Sigmoid colon (tissue), 7 donors: ENCODE data around the gene CNTROB. TPM values are rescaled to one million over a fixed set of nuclear protein-coding genes. Genes with fewer than 3 reads are reported as not detected.
A peak's percentile ranks its signal among the peaks of the same experiment; 100 is the strongest.

Experiments
- DNase-seq: peaks from one replicate; pipeline ENCODE4 v3.0.0-alpha.2; 2019
- H3K27ac ChIP-seq, 4 donors: fragments of 200-600 bp; sonication (generic); one replicate each; pipeline ENCODE4 v1.5.1; 2016 to 2019; ENCODE audit warnings: mild to moderate bottlenecking in 1 of 4
- H3K27me3 ChIP-seq, 3 donors: fragments of 200-600 bp; sonication (generic); one replicate each; pipeline ENCODE4 v1.5.1; 2019; ENCODE audit warnings: mild to moderate bottlenecking in 1 of 3
- H3K36me3 ChIP-seq, 4 donors: fragments of 200-600 bp; sonication (generic); one replicate each; pipeline ENCODE4 v1.5.1; 2016 to 2019
- H3K4me1 ChIP-seq, 4 donors: fragments of 200-600 bp; sonication (generic); one replicate each; pipeline ENCODE4 v1.5.1; 2017 to 2019
- H3K4me3 ChIP-seq, 4 donors: fragments of 200-600 bp; sonication (generic); one replicate each; pipeline ENCODE4 v1.5.1; 2017 to 2019; ENCODE audit warnings: mild to moderate bottlenecking in 2 of 4, moderate library complexity in 1 of 4
- H3K9me3 ChIP-seq, 4 donors: fragments of 200-600 bp in 3 of 4; sonication (generic) in 3 of 4; one replicate each; pipeline versions ENCODE4 v1.5.1 to v1.6.1; 2013 to 2019
- CTCF ChIP-seq, 4 experiments: fragments of 450-650 bp in 3 of 4; fragments of 200-600 bp in 1 of 4; IDR thresholded peaks; one replicate each; pipeline ENCODE4 v1.5.1; 2016 to 2019; ENCODE audit warnings: antibody characterized with exemption in 4 of 4, mild to moderate bottlenecking in 3 of 4, moderate library complexity in 2 of 4
- EP300 ChIP-seq, 4 donors: sonication (generic); formaldehyde crosslinking; IDR thresholded peaks; one replicate each; pipeline ENCODE4 v1.6.1; 2017; ENCODE audit warnings: antibody characterized with exemption in 4 of 4
- POLR2A ChIP-seq, 2 donors: fragments of 450-650 bp; IDR thresholded peaks; one replicate each; pipeline ENCODE4 v1.6.1; 2016; ENCODE audit warnings: antibody characterized with exemption in 2 of 2, mild to moderate bottlenecking in 2 of 2, moderate library complexity in 2 of 2
- POLR2AphosphoS5 ChIP-seq, 4 donors: sonication (generic); formaldehyde crosslinking; IDR thresholded peaks; one replicate each; pipeline ENCODE4 v1.6.1; 2017; ENCODE audit warnings: antibody characterized with exemption in 4 of 4
- WGBS, 2 donors: extraction: QIAGEN DNeasy Blood & Tissue Kit; methylation state at CpG; one replicate each; pipeline ENCODE4 v1.1.7; 2013; 5-methylcytosine and 5-hydroxymethylcytosine counted together
- intact Hi-C: fragments of 100-400 bp; cut with DNase I; formaldehyde crosslinking; loops from one replicate; pipeline ENCODE4 v1.15.1; 2023
- polyA plus RNA-seq, 3 donors: library from polyadenylated mRNA; stranded (reverse); fragments of 200-250 nt; gene quantifications; one replicate each; pipeline ENCODE4 v1.2.3, GENCODE V29; 2013
- small RNA-seq, 3 donors: library from RNA; depleted of rRNA; stranded (forward); fragments of <200 nt; gene quantifications; one replicate each; pipeline ENCODE3, GENCODE V24; 2016
- total RNA-seq, 4 donors: library from RNA; depleted of rRNA; stranded (reverse); fragments of >200 nt; gene quantifications; one replicate each; pipeline ENCODE4 v1.1.0, GENCODE V29; 2016
- donor health status: healthy with polysubstance abuse.
- donor health status: Bipolar disorder and iron deficiency.
- donor health status: healthy.

CNTROB gene
- total and polyA plus RNA-seq, 7 donors, result 11.8 to 40.4 (median 20.6) TPM

- no peak overlapping the region for H3K27ac ChIP-seq
- no peaks in the 10 kb centered on the region for H3K36me3 ChIP-seq
- TF ChIP-seq POLR2A (IDR thresholded peaks at IDR 0.05) (no peak), EP300 (IDR thresholded peaks at IDR 0.05) (no peak), POLR2AphosphoS5 (IDR thresholded peaks at IDR 0.05) (no peak), CTCF (IDR thresholded peaks at IDR 0.05) (no peak)
- no peak overlapping the region for H3K4me3 ChIP-seq
- peaks cover 0 to 6% (median 0%) of the 10 kb centered on the region in 3 donors for H3K27me3 ChIP-seq
- WGBS, 2 donors, result 19 to 67% methylated on average over 3 of the region's 3 CpGs
- H3K4me1 ChIP-seq, result peaks cover 0 to 21% (median 12%) of the 10 kb centered on the region in 4 donors
- no peaks in the 10 kb centered on the region for H3K9me3 ChIP-seq
- intact Hi-C loops, result no loop called here
- DNase-seq, result peak; percentile 40
Observed at GRCh38 chr17:7992924-7993323, 60.9 kb downstream of the CNTROB start.

- Histone ChIP-seq H3K4me3 (no peak overlapping the region), H3K27ac (no peak overlapping the region), H3K27me3 (peaks cover 0 to 6% (median 0%) of the 10 kb centered on the region in 3 donors), H3K36me3 (no peaks in the 10 kb centered on the region), H3K9me3 (no peaks in the 10 kb centered on the region), H3K4me1 (peaks cover 0 to 21% (median 12%) of the 10 kb centered on the region in 4 donors)
- TF ChIP-seq EP300 (IDR thresholded peaks at IDR 0.05) (no peak), POLR2A (IDR thresholded peaks at IDR 0.05) (no peak), POLR2AphosphoS5 (IDR thresholded peaks at IDR 0.05) (no peak), CTCF (IDR thresholded peaks at IDR 0.05) (no peak)
- intact Hi-C loops, result no loop called here
- DNase-seq, result peak; percentile 58
- 91 to 93% methylated on average over 27 of the region's 27 CpGs for WGBS, 2 donors
Observed at GRCh38 chr17:7993972-7994589, 62.1 kb downstream of the CNTROB start.

GRCh38 chr17:7995724-7996123 is 63.7 kb downstream of the CNTROB start:
- DNase-seq, result no peak
- H3K36me3 ChIP-seq, result no peaks in the 10 kb centered on the region
- peaks cover 0 to 9% (median 4%) of the 10 kb centered on the region in 4 donors for H3K4me1 ChIP-seq
- no peak overlapping the region for H3K4me3 ChIP-seq
- whole genome bisulfite sequencing, 2 donors, result 93% methylated on average over 2 of the region's 2 CpGs
- intact Hi-C loops, result loop anchor here (5.0 kb wide), 1 partner anchor 62 kb away; no protein-coding TSS in a partner anchor
- no peaks in the 10 kb centered on the region for H3K9me3 ChIP-seq
- no peak overlapping the region for H3K27ac ChIP-seq
- peaks cover 0 to 18% (median 4%) of the 10 kb centered on the region in 3 donors for H3K27me3 ChIP-seq
- TF ChIP-seq POLR2A (IDR thresholded peaks at IDR 0.05) (no peak), EP300 (IDR thresholded peaks at IDR 0.05) (no peak)

GRCh38 chr17:7997186-7997585 is 65.2 kb downstream of the CNTROB start:
- peak; percentile 64 for DNase-seq
- Histone ChIP-seq H3K4me1 (peaks cover 0 to 10% (median 4%) of the 10 kb centered on the region in 4 donors), H3K9me3 (no peaks in the 10 kb centered on the region), H3K36me3 (no peaks in the 10 kb centered on the region), H3K27ac (peak overlapping the region in 1 of 4 donors; percentile 30), H3K4me3 (no peak overlapping the region), H3K27me3 (peaks cover 0 to 27% (median 12%) of the 10 kb centered on the region in 3 donors)
- WGBS, 2 donors, result 10 to 21% methylated on average over 5 of the region's 5 CpGs
- TF ChIP-seq CTCF (IDR thresholded peaks at IDR 0.05) (peak in 3 of 4 experiments; percentile 24 to 46 (median 25)), POLR2AphosphoS5 (IDR thresholded peaks at IDR 0.05) (no peak)
- intact Hi-C loops, result loop anchor here (5.0 kb wide), 1 partner anchor 60 kb away; no protein-coding TSS in a partner anchor

Small RNA genes lying within 50 kb of the gene (small RNA-seq; reads per million reads assigned to genes)
- 0 to 27.3 (median 2.2) reads per million in 3 donors for gene SCARNA21

Other genes with a start within 250 kb of the CNTROB start
- 10 to 100 TPM; 14.0 to 31.5 (median 15.9) TPM for gene TP53, start 244.7 kb upstream of the CNTROB start, total RNA-seq
- 10 to 100 TPM; 14.4 to 45.3 (median 16.2) TPM for gene TP53, start 244.7 kb upstream of the CNTROB start, polyA plus RNA-seq
- 10 to 100 TPM in 1 of 4 donors, 1 to 10 TPM in 3; 3.9 to 16.3 (median 4.8) TPM for gene WRAP53, start 243.7 kb upstream of the CNTROB start, total RNA-seq
- 10 to 100 TPM in 1 of 3 donors, 1 to 10 TPM in 2; 3.6 to 15.5 (median 7.6) TPM for gene WRAP53, start 243.7 kb upstream of the CNTROB start, polyA plus RNA-seq
- under 1 TPM; 0.28 to 0.71 (median 0.44) TPM for gene EFNB3, start 227.0 kb upstream of the CNTROB start, total RNA-seq
- gene EFNB3, start 227.0 kb upstream of the CNTROB start, polyA plus RNA-seq, result 1 to 10 TPM in 1 of 3 donors, not detected in 2; 1.0 TPM
- gene DNAH2, start 214.5 kb upstream of the CNTROB start, total RNA-seq, result under 1 TPM in 3 of 4 donors, not detected in 1; under 0.01 to 0.36 (median 0.28) TPM
- under 1 TPM in 1 of 3 donors, not detected in 2; 0.32 TPM for gene DNAH2, start 214.5 kb upstream of the CNTROB start, polyA plus RNA-seq
- 10 to 100 TPM in 1 of 4 donors, 1 to 10 TPM in 3; 6.1 to 11.6 (median 8.5) TPM for gene KDM6B, start 98.0 kb upstream of the CNTROB start, total RNA-seq
- gene KDM6B, start 98.0 kb upstream of the CNTROB start, polyA plus RNA-seq, result 10 to 100 TPM in 1 of 3 donors, 1 to 10 TPM in 2; 5.5 to 19.4 (median 6.0) TPM
- gene TMEM88, start 77.1 kb upstream of the CNTROB start, total RNA-seq, result 10 to 100 TPM in 3 of 4 donors, 1 to 10 TPM in 1; 6.8 to 19.9 (median 10.5) TPM
- gene TMEM88, start 77.1 kb upstream of the CNTROB start, polyA plus RNA-seq, result 10 to 100 TPM in 1 of 3 donors, 1 to 10 TPM in 2; 2.4 to 11.4 (median 9.0) TPM
- gene NAA38, start 74.6 kb upstream of the CNTROB start, total RNA-seq, result 100 to 1,000 TPM in 3 of 4 donors, 10 to 100 TPM in 1; 92.4 to 206 (median 106) TPM
- 100 to 1,000 TPM in 2 of 3 donors, 10 to 100 TPM in 1; 99.4 to 148 (median 138) TPM for gene NAA38, start 74.6 kb upstream of the CNTROB start, polyA plus RNA-seq
- gene CYB5D1, start 74.2 kb upstream of the CNTROB start, total RNA-seq, result 10 to 100 TPM in 2 of 4 donors, 1 to 10 TPM in 2; 7.1 to 14.4 (median 10.7) TPM
- 1 to 10 TPM; 4.2 to 8.6 (median 4.6) TPM for gene CYB5D1, start 74.2 kb upstream of the CNTROB start, polyA plus RNA-seq
- 100 to 1,000 TPM in 3 of 4 donors, 10 to 100 TPM in 1; 97.2 to 147 (median 117) TPM for gene CHD3, start 43.4 kb upstream of the CNTROB start, total RNA-seq
- gene CHD3, start 43.4 kb upstream of the CNTROB start, polyA plus RNA-seq, result 10 to 100 TPM; 33.8 to 88.9 (median 47.4) TPM
- gene RNF227, start 15.9 kb upstream of the CNTROB start, total RNA-seq, result 1 to 10 TPM; 3.2 to 4.5 (median 4.2) TPM
- gene RNF227, start 15.9 kb upstream of the CNTROB start, polyA plus RNA-seq, result 1 to 10 TPM in 2 of 3 donors, under 1 TPM in 1; 0.69 to 3.6 (median 1.8) TPM
- 1 to 10 TPM in 1 of 4 donors, under 1 TPM in 2, not detected in 1; 0.54 to 2.1 (median 0.66) TPM for gene KCNAB3, start 2.4 kb upstream of the CNTROB start, total RNA-seq
- gene KCNAB3, start 2.4 kb upstream of the CNTROB start, polyA plus RNA-seq, result 1 to 10 TPM in 1 of 3 donors, under 1 TPM in 2; 0.60 to 5.5 (median 0.69) TPM
- gene TRAPPC1, start 260 bp upstream of the CNTROB start, total RNA-seq, result 10 to 100 TPM; 33.5 to 66.5 (median 45.7) TPM
- gene TRAPPC1, start 260 bp upstream of the CNTROB start, polyA plus RNA-seq, result 100 to 1,000 TPM; 123 to 170 (median 123) TPM
- gene GUCY2D, start 70.4 kb downstream of the CNTROB start, total RNA-seq, result not detected
- gene GUCY2D, start 70.4 kb downstream of the CNTROB start, polyA plus RNA-seq, result under 1 TPM in 1 of 3 donors, not detected in 2; 0.04 TPM
- gene ALOX15B, start 106.9 kb downstream of the CNTROB start, total RNA-seq, result 1 to 10 TPM; 2.8 to 5.3 (median 4.3) TPM
- gene ALOX15B, start 106.9 kb downstream of the CNTROB start, polyA plus RNA-seq, result 1 to 10 TPM; 1.2 to 3.2 (median 1.8) TPM
- gene ALOX12B, start 155.5 kb downstream of the CNTROB start, total RNA-seq, result not detected
- under 1 TPM in 1 of 3 donors, not detected in 2; 0.52 TPM for gene ALOX12B, start 155.5 kb downstream of the CNTROB start, polyA plus RNA-seq
- gene ALOXE3, start 186.3 kb downstream of the CNTROB start, total RNA-seq, result not detected
- gene ALOXE3, start 186.3 kb downstream of the CNTROB start, polyA plus RNA-seq, result under 1 TPM in 1 of 3 donors, not detected in 2; 0.17 TPM
- not detected for gene HES7, start 191.9 kb downstream of the CNTROB start, total RNA-seq
- gene HES7, start 191.9 kb downstream of the CNTROB start, polyA plus RNA-seq, result under 1 TPM in 1 of 3 donors, not detected in 2; 0.16 TPM
- gene PER1, start 220.2 kb downstream of the CNTROB start, total RNA-seq, result 100 to 1,000 TPM in 2 of 4 donors, 10 to 100 TPM in 2; 60.3 to 153 (median 84.5) TPM
- 10 to 100 TPM; 30.5 to 67.7 (median 34.2) TPM for gene PER1, start 220.2 kb downstream of the CNTROB start, polyA plus RNA-seq
- 10 to 100 TPM; 20.4 to 29.6 (median 27.3) TPM for gene VAMP2, start 230.7 kb downstream of the CNTROB start, total RNA-seq
- 10 to 100 TPM; 37.7 to 57.1 (median 54.9) TPM for gene VAMP2, start 230.7 kb downstream of the CNTROB start, polyA plus RNA-seq
- 10 to 100 TPM in 3 of 4 donors, 1 to 10 TPM in 1; 8.3 to 61.7 (median 20.6) TPM for gene TMEM107, start 244.2 kb downstream of the CNTROB start, total RNA-seq
- gene TMEM107, start 244.2 kb downstream of the CNTROB start, polyA plus RNA-seq, result 10 to 100 TPM in 1 of 3 donors, 1 to 10 TPM in 2; 4.6 to 20.8 (median 7.2) TPM